H1 (cell line): ENCODE results near the gene PLCL2. TPM values are rescaled to one million over a fixed set of nuclear protein-coding genes. Genes with fewer than 3 reads are reported as not detected.

Experiments
- CTCF ChIA-PET: fragments of 300-600 bp; sonication (Branson Sonifier 250); formaldehyde crosslinking; loops from one replicate; lab custom pipeline; 2021; ENCODE audit not compliant: partially characterized antibody; lab: Charles Lee
- POLR2A ChIA-PET: fragments of 300-600 bp; sonication (Branson Sonifier 250); formaldehyde crosslinking; loops from one replicate; lab custom pipeline; 2021; ENCODE audit warnings: inconsistent platforms; ENCODE audit not compliant: partially characterized antibody; lab: Charles Lee
- DNase-seq, 2 experiments: peaks; one replicate each; pipeline versions ENCODE4 v3.0.0 to v3.0.0-alpha.2; 2010 to 2022; ENCODE audit warnings: low spot score in 2 of 2, low read depth in 1 of 2, mixed read lengths in 1 of 2
- FAIRE-seq: peaks from 2 replicates; lab custom pipeline; 2011; peaks lifted over from hg19 to GRCh38; lab: Jason Lieb, UNC
- H2AFZ ChIP-seq: 2 replicates; pipeline ENCODE4 v1.8.1; 2012; ENCODE audit warnings: low read length, inconsistent platforms
- H2AK5ac ChIP-seq: 2 replicates; pipeline ENCODE4 v1.6.1; 2013; ENCODE audit warnings: low read depth, low read length
- H2BK120ac ChIP-seq: replicated peaks from 2 replicates; pipeline ENCODE3; 2013; ENCODE audit warnings: low read depth, low read length, inconsistent platforms
- H2BK12ac ChIP-seq: 2 replicates; pipeline ENCODE4 v1.6.1; 2013; ENCODE audit warnings: low read depth, low read length
- H2BK15ac ChIP-seq: 2 replicates; pipeline ENCODE4 v1.6.1; 2013; ENCODE audit warnings: low read length
- H2BK20ac ChIP-seq: 2 replicates; pipeline ENCODE4 v1.6.1; 2013; ENCODE audit warnings: low read length
- H2BK5ac ChIP-seq: 2 replicates; pipeline ENCODE4 v1.6.1; 2013; ENCODE audit warnings: low read depth, low read length
- H3K14ac ChIP-seq: 2 replicates; pipeline ENCODE4 v1.6.1; 2013; ENCODE audit warnings: inconsistent platforms; ENCODE audit not compliant: insufficient read length
- H3K18ac ChIP-seq: 2 replicates; pipeline ENCODE4 v1.6.1; 2013; ENCODE audit warnings: low read length; ENCODE audit errors: extremely low read depth
- H3K23ac ChIP-seq: 2 replicates; pipeline ENCODE4 v1.6.1; 2013; ENCODE audit warnings: inconsistent platforms; ENCODE audit not compliant: insufficient read length
- H3K23me2 ChIP-seq: 2 replicates; pipeline ENCODE4 v1.6.1; 2013; ENCODE audit warnings: low read depth, low read length
- H3K27ac ChIP-seq: 2 replicates; pipeline ENCODE4 v1.6.1; 2011; ENCODE audit warnings: low read depth, low read length, inconsistent platforms
- H3K27me3 ChIP-seq, 4 experiments: replicated peaks in 1 of 4; 1 replicate in 1 of 4; 2 replicates in 3 of 4; pipeline versions ENCODE4 v1.6.1 to v1.8.1; 2011 to 2013; ENCODE audit warnings: low read length in 3 of 4, mild to moderate bottlenecking in 3 of 4, inconsistent platforms in 2 of 4, mixed read lengths in 2 of 4, moderate library complexity in 1 of 4; ENCODE audit not compliant: control insufficient read depth in 3 of 4, insufficient read depth in 3 of 4; ENCODE audit errors: extremely low read depth in 1 of 4
- H3K36me3 ChIP-seq, 4 experiments: 2 replicates each; pipeline versions ENCODE4 v1.6.1 to v1.8.1; 2011 to 2013; ENCODE audit warnings: mild to moderate bottlenecking in 4 of 4, low read length in 3 of 4, moderate library complexity in 2 of 4, control low read depth in 1 of 4, inconsistent platforms in 1 of 4; ENCODE audit not compliant: insufficient read depth in 4 of 4, control insufficient read depth in 2 of 4
- H3K4ac ChIP-seq: replicated peaks from 2 replicates; pipeline ENCODE3; 2013; ENCODE audit warnings: low read length, low read depth, mixed read lengths, inconsistent platforms; ENCODE audit not compliant: insufficient read length
- H3K4me1 ChIP-seq, 4 experiments: replicated peaks in 1 of 4; 1 replicate in 1 of 4; 2 replicates in 3 of 4; pipeline versions ENCODE4 v1.6.1 to v1.8.1; 2011 to 2013; ENCODE audit warnings: low read length in 3 of 4, inconsistent platforms in 2 of 4, mixed read lengths in 1 of 4; ENCODE audit not compliant: insufficient read depth in 4 of 4, control insufficient read depth in 3 of 4
- H3K4me2 ChIP-seq, 2 experiments: 2 replicates each; pipeline versions ENCODE4 v1.6.1 to v1.8.1; 2011 to 2013; ENCODE audit warnings: low read depth in 2 of 2, low read length in 2 of 2, control low read depth in 1 of 2, inconsistent platforms in 1 of 2, mild to moderate bottlenecking in 1 of 2; ENCODE audit not compliant: insufficient read depth in 1 of 2
- H3K4me3 ChIP-seq, 4 experiments: fragments of 200-600, 300-600 bp in 1 of 4; sonication (generic), shearing (Covaris generic), sonication (Bioruptor Twin) in 1 of 4; 2 replicates each; pipeline versions ENCODE4 v1.5.1 to v1.8.1; 2011 to 2016; ENCODE audit warnings: low read length in 4 of 4, low read depth in 3 of 4, control low read depth in 2 of 4, inconsistent platforms in 2 of 4, mild to moderate bottlenecking in 2 of 4, mixed read lengths in 1 of 4, moderate library complexity in 1 of 4; ENCODE audit not compliant: insufficient read depth in 2 of 4; ENCODE audit errors: extremely low read depth in 1 of 4
- H3K56ac ChIP-seq: replicated peaks from 2 replicates; pipeline ENCODE3; 2013; ENCODE audit warnings: low read depth, mild to moderate bottlenecking, mixed read lengths, low read length, inconsistent platforms; ENCODE audit not compliant: insufficient read length
- H3K79me1 ChIP-seq: 2 replicates; pipeline ENCODE4 v1.6.1; 2013; ENCODE audit warnings: low read depth, low read length, control low read depth
- H3K79me2 ChIP-seq, 2 experiments: 2 replicates each; pipeline versions ENCODE4 v1.6.1 to v1.8.1; 2012 to 2013; ENCODE audit warnings: low read length in 2 of 2, mild to moderate bottlenecking in 2 of 2, inconsistent platforms in 1 of 2; ENCODE audit not compliant: insufficient read depth in 2 of 2, control insufficient read depth in 1 of 2
- H3K9ac ChIP-seq, 4 experiments: replicated peaks in 1 of 4; 1 replicate in 1 of 4; 2 replicates in 3 of 4; pipeline versions ENCODE4 v1.6.1 to v1.8.1; 2011 to 2013; ENCODE audit warnings: low read depth in 3 of 4, low read length in 3 of 4, control low read depth in 2 of 4, mild to moderate bottlenecking in 2 of 4, moderate library complexity in 2 of 4, inconsistent platforms in 1 of 4; ENCODE audit errors: extremely low read depth in 1 of 4
- H3K9me3 ChIP-seq, 2 experiments: 2 replicates each; pipeline versions ENCODE4 v1.6.1 to v1.8.1; 2012 to 2013; ENCODE audit warnings: mild to moderate bottlenecking in 2 of 2, moderate library complexity in 2 of 2, control low read depth in 1 of 2, inconsistent platforms in 1 of 2, low read depth in 1 of 2, low read length in 1 of 2, mixed read lengths in 1 of 2; ENCODE audit not compliant: insufficient read depth in 2 of 2
- H4K20me1 ChIP-seq, 2 experiments: replicated peaks in 1 of 2; 2 replicates each; pipeline versions ENCODE3 to v1.8.1; 2011 to 2013; ENCODE audit warnings: inconsistent platforms in 2 of 2, low read length in 2 of 2, mild to moderate bottlenecking in 1 of 2; ENCODE audit not compliant: insufficient read depth in 2 of 2, control insufficient read depth in 1 of 2
- H4K5ac ChIP-seq: 2 replicates; pipeline ENCODE4 v1.6.1; 2013; ENCODE audit warnings: low read length, low read depth, mixed read lengths, inconsistent platforms; ENCODE audit not compliant: insufficient read length
- H4K8ac ChIP-seq: 2 replicates; pipeline ENCODE4 v1.8.0; 2013; ENCODE audit warnings: mild to moderate bottlenecking, moderate library complexity, low read length, inconsistent platforms; ENCODE audit not compliant: insufficient read depth; ENCODE audit errors: extremely low read depth
- H4K91ac ChIP-seq: replicated peaks from 2 replicates; pipeline ENCODE3; 2013; ENCODE audit warnings: low read length, mixed read lengths, inconsistent platforms; ENCODE audit not compliant: insufficient read length
- WGBS, 2 experiments: shearing (Covaris generic) in 1 of 2; methylation state at CpG; one replicate each; pipeline versions ENCODE4 v1.1.6 to v1.1.7; 2013 to 2015; ENCODE audit warnings: low lambda C conversion rate in 2 of 2, mixed read lengths in 2 of 2, inconsistent platforms in 1 of 2, low coverage in 1 of 2, missing lambda C conversion rate in 1 of 2; ENCODE audit not compliant: insufficient replicate concordance in 2 of 2, insufficient coverage in 1 of 2, insufficient read length in 1 of 2; ENCODE audit errors: extremely low coverage in 1 of 2, missing lambda C conversion rate in 1 of 2; 5-methylcytosine and 5-hydroxymethylcytosine counted together
- polyA plus RNA-seq, 7 experiments: library from polyadenylated mRNA; depleted of rRNA in 3 of 7; stranded (reverse) in 5 of 7; unstranded in 2 of 7; fragments of >200 nt in 5 of 7; fragments of 200-250 nt in 2 of 7; gene quantifications; 1 replicate in 5 of 7; 2 replicates in 1 of 7; 4 replicates in 1 of 7; pipeline versions ENCODE4 v1.2.1 to v1.2.3, GENCODE V29; 2011 to 2013; ENCODE audit warnings: missing spikeins in 2 of 7, mixed read lengths in 2 of 7
- total RNA-seq: library from RNA; stranded (reverse); fragmentation: NEBNext Ultra II Directional; extraction: Animal tissue kit (Norgen Biotek cat#: 25700); gene quantifications from 2 replicates; pipeline ENCODE4 v1.2.1, GENCODE V29; 2021

Gene PLCL2
- total and polyA plus RNA-seq, 2 of the 8 experiments (the other 6 are each of a cell fraction or from before 2014, with no cell fraction given), result 3.5 to 6.8 TPM

- Histone ChIP-seq H3K18ac (no peak overlapping the region), H2BK120ac (no peak overlapping the region), H4K20me1 (no peaks in the 10 kb centered on the region), H2BK15ac (no peak overlapping the region), H3K27me3 (no peaks in the 10 kb centered on the region), H3K79me2 (no peaks in the 10 kb centered on the region; a peak in 3 of 4 replicates), H2BK12ac (no peak overlapping the region), H3K27ac (no peak overlapping the region), H2AK5ac (no peak overlapping the region), H2AFZ (no peak overlapping the region), H3K4me3 (no peak overlapping the region), H3K9ac (no peak overlapping the region), H3K4ac (no peak overlapping the region), H3K79me1 (no peaks in the 10 kb centered on the region), H2BK20ac (no peak overlapping the region), H4K8ac (no peak overlapping the region), H3K23me2 (no peaks in the 10 kb centered on the region), H4K91ac (no peak overlapping the region), H2BK5ac (no peak overlapping the region), H3K14ac (no peak overlapping the region), H4K5ac (no peak overlapping the region), H3K56ac (no peak overlapping the region), H3K23ac (no peak overlapping the region), H3K4me1 (no peaks in the 10 kb centered on the region), H3K9me3 (peaks cover 0 to 7% of the 10 kb centered on the region in 2 experiments; a peak in 1 of 4 replicates), H3K4me2 (no peak overlapping the region), H3K36me3 (no peaks in the 10 kb centered on the region)
- DNase-seq (no peak), FAIRE-seq (no peak)
- ChIA-PET POLR2A (no interaction called here), CTCF (no interaction called here)
- WGBS, 2 experiments, result 93% methylated on average over 4 of the region's 4 CpGs; no CpG with 5 or more reads in 1 of the 2 experiments
These were observed 93.6 kb downstream of the PLCL2 start for GRCh38 chr3:16978234-16978920.
